IMR-90 (cell line): ENCODE data around the gene THADA. TPM values are rescaled to one million over a fixed set of nuclear protein-coding genes. Genes with fewer than 3 reads are reported as not detected.
A peak's percentile ranks its signal among the peaks of the same experiment; 100 is the strongest.

Source experiments
- ATAC-seq: fragments of 200-7000 bp; cut with Tn5 transposase; 2 replicates; pipeline ENCODE4 v1.9.1; 2020; ENCODE audit warnings: low read depth, mild to moderate bottlenecking, moderate library complexity
- BruUV-seq: library from RNA; stranded (reverse); fragments of 400-500 nt; replicated peaks from 2 replicates; lab custom pipeline; 2021; lab: Mats Ljungman, UMichigan
- CTCF ChIA-PET: fragments of 300-600 bp; formaldehyde crosslinking; extraction: SDS; loops from one replicate; lab custom pipeline; 2021; ENCODE audit warnings: antibody characterized with exemption; lab: Yijun Ruan, JAX
- POLR2A ChIA-PET: fragments of 300-600 bp; sonication (Branson Sonifier 250); formaldehyde crosslinking; loops from one replicate; lab custom pipeline; 2022; ENCODE audit warnings: antibody characterized with exemption; ENCODE audit not compliant: unreplicated experiment; lab: Charles Lee
- DNase-seq: peaks from one replicate; pipeline ENCODE4 v3.0.0; 2013
- H2AFZ ChIP-seq: replicated peaks from 2 replicates; pipeline ENCODE3; 2013; ENCODE audit warnings: low read length, mild to moderate bottlenecking; ENCODE audit not compliant: poor library complexity
- H2AK5ac ChIP-seq: 2 replicates; pipeline ENCODE4 v1.6.1; 2013; ENCODE audit warnings: low read depth, low read length, inconsistent platforms
- H2AK9ac ChIP-seq: replicated peaks from 2 replicates; pipeline ENCODE3; 2013; ENCODE audit warnings: mild to moderate bottlenecking, low read depth, low read length, moderate library complexity; ENCODE audit not compliant: poor library complexity
- H2BK120ac ChIP-seq: 2 replicates; pipeline ENCODE4 v1.6.1; 2013; ENCODE audit warnings: low read depth, low read length, inconsistent platforms
- H2BK15ac ChIP-seq: 3 replicates; pipeline ENCODE4 v1.6.1; 2013; ENCODE audit warnings: low read depth, low read length, inconsistent platforms
- H2BK20ac ChIP-seq: 2 replicates; pipeline ENCODE4 v1.6.1; 2013; ENCODE audit warnings: low read depth, mild to moderate bottlenecking, inconsistent platforms, low read length, moderate library complexity
- H2BK5ac ChIP-seq: 2 replicates; pipeline ENCODE4 v1.6.1; 2013; ENCODE audit warnings: mild to moderate bottlenecking, low read depth, low read length, inconsistent platforms; ENCODE audit not compliant: poor library complexity, severe bottlenecking
- H3K14ac ChIP-seq: replicated peaks from 2 replicates; pipeline ENCODE4 v1.6.1; 2013; ENCODE audit warnings: low read depth, low read length, inconsistent platforms
- H3K18ac ChIP-seq: 2 replicates; pipeline ENCODE4 v1.6.1; 2013; ENCODE audit warnings: low read depth, low read length, control low read depth
- H3K23ac ChIP-seq: 2 replicates; pipeline ENCODE4 v1.6.1; 2013; ENCODE audit warnings: low read depth, low read length, inconsistent platforms
- H3K27ac ChIP-seq: 2 replicates; pipeline ENCODE4 v1.5.1; 2013; ENCODE audit warnings: mild to moderate bottlenecking, control low read depth, low read length; ENCODE audit not compliant: insufficient read depth
- H3K27me3 ChIP-seq: 2 replicates; pipeline ENCODE4 v1.6.1; 2013; ENCODE audit warnings: low read length; ENCODE audit not compliant: control insufficient read depth, insufficient read depth
- H3K36me3 ChIP-seq: 2 replicates; pipeline ENCODE4 v1.6.1; 2013; ENCODE audit warnings: low read length, mixed read lengths; ENCODE audit not compliant: control insufficient read depth, insufficient read depth
- H3K4ac ChIP-seq: 2 replicates; pipeline ENCODE4 v1.6.1; 2013; ENCODE audit warnings: low read depth, low read length, inconsistent platforms
- H3K4me1 ChIP-seq: 2 replicates; pipeline ENCODE4 v1.6.1; 2013; ENCODE audit warnings: low read length, mixed read lengths; ENCODE audit not compliant: control insufficient read depth, insufficient read depth
- H3K4me2 ChIP-seq: 2 replicates; pipeline ENCODE4 v1.6.1; 2013; ENCODE audit warnings: low read depth, mild to moderate bottlenecking, control low read depth, low read length, moderate library complexity
- H3K4me3 ChIP-seq: 2 replicates; pipeline ENCODE4 v1.5.1; 2013; ENCODE audit warnings: low read depth, mild to moderate bottlenecking, control low read depth, low read length, moderate library complexity; ENCODE audit not compliant: insufficient read depth
- H3K56ac ChIP-seq: 2 replicates; pipeline ENCODE4 v1.6.1; 2013; ENCODE audit warnings: low read length, inconsistent platforms; ENCODE audit not compliant: insufficient read depth; ENCODE audit errors: extremely low read depth
- H3K79me1 ChIP-seq, 2 experiments: 2 replicates each; pipeline ENCODE4 v1.6.1; 2013; ENCODE audit warnings: low read length in 2 of 2, inconsistent platforms in 1 of 2, low read depth in 1 of 2
- H3K9ac ChIP-seq: 2 replicates; pipeline ENCODE4 v1.6.1; 2013; ENCODE audit warnings: low read depth, low read length, control low read depth
- H3K9me1 ChIP-seq: 2 replicates; pipeline ENCODE4 v1.6.1; 2013; ENCODE audit warnings: low read length, inconsistent platforms; ENCODE audit not compliant: insufficient read depth
- H3K9me3 ChIP-seq: 2 replicates; pipeline ENCODE4 v1.6.1; 2013; ENCODE audit warnings: low read length; ENCODE audit not compliant: control insufficient read depth, insufficient read depth
- H4K20me1 ChIP-seq: 2 replicates; pipeline ENCODE4 v1.6.1; 2013; ENCODE audit warnings: low read length, inconsistent platforms; ENCODE audit not compliant: insufficient read depth
- H4K5ac ChIP-seq: 2 replicates; pipeline ENCODE4 v1.6.1; 2013; ENCODE audit warnings: mild to moderate bottlenecking, low read depth, low read length, control low read depth
- H4K8ac ChIP-seq, 2 experiments: 2 replicates each; pipeline ENCODE4 v1.6.1; 2013; ENCODE audit warnings: low read depth in 2 of 2, low read length in 2 of 2, control low read depth in 1 of 2, inconsistent platforms in 1 of 2
- H4K91ac ChIP-seq: 2 replicates; pipeline ENCODE4 v1.6.1; 2013; ENCODE audit warnings: low read depth, low read length, inconsistent platforms; ENCODE audit not compliant: insufficient read depth
- CEBPB ChIP-seq: IDR thresholded peaks from 2 replicates; pipeline ENCODE4 v1.6.1; 2012; ENCODE audit warnings: low read depth, low read length, improper control_type of control experiment
- CHD1 ChIP-seq: IDR thresholded peaks from 2 replicates; pipeline ENCODE4 v1.6.1; 2012; ENCODE audit warnings: low read depth, low read length, improper control_type of control experiment
- ELK1 ChIP-seq: fragments of 150-350 bp; IDR thresholded peaks from 2 replicates; pipeline ENCODE4 v1.6.1; 2016; ENCODE audit warnings: low read depth, mild to moderate bottlenecking, low read length, moderate library complexity, borderline replicate concordance
- MAFK ChIP-seq: IDR thresholded peaks from 2 replicates; pipeline ENCODE4 v1.6.1; 2012; ENCODE audit warnings: low read depth, low read length, improper control_type of control experiment
- NFE2L2 ChIP-seq: fragments of 150-350 bp; IDR thresholded peaks from 2 replicates; pipeline ENCODE4 v1.6.1; 2016; ENCODE audit warnings: low read depth, mild to moderate bottlenecking, low read length
- RCOR1 ChIP-seq: IDR thresholded peaks from 2 replicates; pipeline ENCODE4 v1.6.1; 2012; ENCODE audit warnings: mild to moderate bottlenecking, low read length, improper control_type of control experiment; ENCODE audit not compliant: insufficient replicate concordance
- RFX5 ChIP-seq: IDR thresholded peaks from 2 replicates; pipeline ENCODE4 v1.8.0; 2012; ENCODE audit warnings: low read depth, mild to moderate bottlenecking, low read length, moderate library complexity
- WGBS, 2 experiments: methylation state at CpG; one replicate each; pipeline versions ENCODE4 v1.1.5 to v1.1.7; 2013; ENCODE audit warnings: missing lambda C conversion rate in 2 of 2; ENCODE audit not compliant: insufficient read length in 1 of 2; ENCODE audit errors: extremely low coverage in 2 of 2; 5-methylcytosine and 5-hydroxymethylcytosine counted together
- dilution Hi-C: fragments of 300-500 bp; cut with HindIII; formaldehyde crosslinking; loops from one replicate; pipeline ENCODE4 v1.14.3; 2018; ENCODE audit warnings: low sequenced_read_pairs; ENCODE audit not compliant: unreplicated experiment
- in situ Hi-C: fragments of 300-500 bp; cut with MboI; formaldehyde crosslinking; loops from 3 replicates; pipeline ENCODE4 v1.14.3; 2019; ENCODE audit warnings: low sequenced_read_pairs, inconsistent platforms, mixed read lengths
- intact Hi-C: fragments of 100-400 bp; cut with micrococcal nuclease; formaldehyde crosslinking; loops from 2 replicates; pipeline ENCODE4 v1.10.0; 2022
- polyA plus RNA-seq, 3 experiments: library from polyadenylated mRNA; depleted of rRNA; stranded (reverse); fragments of >200 nt; gene quantifications; 2 replicates each; pipeline ENCODE4 v1.2.3, GENCODE V29; 2012; ENCODE audit warnings: low replicate concordance in 1 of 3
- total RNA-seq: library from RNA; depleted of rRNA; stranded (reverse); fragments of >200 nt; gene quantifications from 2 replicates; pipeline ENCODE4 v1.2.3, GENCODE V29; 2012

THADA gene
- total and polyA plus RNA-seq, 2 of the 4 experiments (the other 2 are of a cell fraction) = 10.5 to 21.3 TPM

DNA sequence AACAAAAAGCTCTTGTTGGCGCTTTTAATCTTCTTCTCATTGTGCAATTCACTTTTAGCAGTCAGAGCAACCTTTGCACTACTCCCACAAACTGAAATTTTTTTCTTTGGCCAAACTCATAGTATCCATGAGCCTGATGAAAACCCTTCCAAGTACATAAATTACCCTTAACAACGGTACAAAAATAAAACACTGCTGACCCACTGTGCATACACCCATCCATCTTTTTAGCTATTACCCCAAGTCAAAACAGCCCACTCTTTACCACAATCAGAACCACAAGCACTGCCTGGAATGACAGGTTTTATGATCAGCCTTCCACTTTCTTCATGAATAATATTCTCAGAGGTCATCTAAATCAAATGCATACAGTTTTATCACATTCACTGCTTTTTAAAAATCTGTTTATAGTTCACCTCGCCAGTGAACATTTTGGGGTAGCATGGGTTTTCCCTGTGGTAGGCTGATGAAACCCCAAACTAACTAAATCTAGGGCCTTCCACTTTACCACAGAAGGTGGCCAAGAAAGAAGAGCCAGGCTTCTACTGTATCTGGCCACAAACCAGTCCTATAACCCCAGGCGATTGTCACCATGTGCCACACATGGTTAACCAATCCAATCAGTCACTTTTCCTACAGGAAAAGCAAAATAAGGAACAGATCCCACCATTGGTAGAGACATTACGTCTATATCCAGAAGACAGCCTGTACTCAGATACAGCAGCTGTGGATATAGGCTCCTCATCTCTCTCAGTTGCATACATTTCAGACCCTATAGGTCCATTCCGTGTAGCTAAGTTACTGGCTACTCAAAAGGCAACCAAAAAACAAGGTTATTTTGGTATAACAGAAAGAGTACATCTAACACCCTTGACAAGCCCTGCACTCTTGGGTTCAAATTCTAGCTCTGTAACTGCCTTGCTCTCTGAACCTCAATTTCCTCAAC, 171.3 kb downstream of the THADA start:
- H2BK15ac ChIP-seq = peak overlapping the region; percentile 16; the same call in 1 of the 3 replicates
- H2BK20ac ChIP-seq = peak overlapping the region; percentile 59
- no peak for DNase-seq
- no peak overlapping the region for H2AK9ac ChIP-seq
- 0 out of 2 replicates have a peak overlapping the region, but pooled peaks have one; percentile 34 for H3K23ac ChIP-seq
- in situ Hi-C loops (no loop called here), dilution Hi-C loops (no loop called here), intact Hi-C loops (loop anchor here (5.0 kb wide), 1 partner anchor 38 kb away; no protein-coding TSS in a partner anchor)
- no peaks in the 10 kb centered on the region for H3K9me3 ChIP-seq
- POLR2A ChIA-PET = no interaction called here
- H3K4me1 ChIP-seq = peaks cover 5% of the 10 kb centered on the region
- H3K27ac ChIP-seq = no peak overlapping the region
- H2AK5ac ChIP-seq = peak overlapping the region; percentile 47
- CTCF ChIA-PET = interaction anchor here (0.8 kb wide), 1 partner anchor 195 kb away, joined by 3 read pairs; no protein-coding TSS in a partner anchor
- no TSS peak for BruUV-seq
- H4K91ac ChIP-seq = no peak overlapping the region
- no peak for TF ChIP-seq NFE2L2
- TF ChIP-seq ELK1 = no peak
- no peak for TF ChIP-seq CHD1
- TF ChIP-seq MAFK = no peak
- TF ChIP-seq CEBPB = 0 out of 2 replicates have a peak, but pooled peaks have one; percentile 11
- TF ChIP-seq RFX5 = no peak
- no peak for TF ChIP-seq RCOR1
- H3K9me1 ChIP-seq = peaks cover 10% of the 10 kb centered on the region
- no peaks in the 10 kb centered on the region; the same call in 1 of the 2 replicates for H3K36me3 ChIP-seq
- peak overlapping the region; percentile 52; the same call in 1 of the 2 replicates for H3K14ac ChIP-seq
- no peaks in the 10 kb centered on the region for H4K20me1 ChIP-seq
- H3K79me1 ChIP-seq = 0 out of 4 replicates have a peak, but pooled peaks cover 0 to 3% of the 10 kb centered on the region in 2 experiments
- H2AFZ ChIP-seq = no peak overlapping the region
- no peak overlapping the region for H3K56ac ChIP-seq
- H3K4me2 ChIP-seq = no peak overlapping the region
- H2BK5ac ChIP-seq = no peak overlapping the region
- no peak overlapping the region for H4K8ac ChIP-seq
- no peak for ATAC-seq
- no CpG with 5 or more reads among the region's 6 CpGs for WGBS, 2 experiments
- no peak overlapping the region for H3K4me3 ChIP-seq
- peak overlapping the region; percentile 41; the same call in 1 of the 2 replicates for H3K18ac ChIP-seq
- peak overlapping the region; percentile 59 for H2BK120ac ChIP-seq
- no peaks in the 10 kb centered on the region; the same call in 1 of the 2 replicates for H3K27me3 ChIP-seq
- peak overlapping the region; percentile 63 for H3K4ac ChIP-seq
- H3K9ac ChIP-seq = no peak overlapping the region
- no peak overlapping the region for H4K5ac ChIP-seq
